DLD1 (cell line): Measurements from ENCODE around the gene PDP2.
"Not testable (repeated sequence)": the region's sequence is repeated elsewhere in the genome, so short reads cannot be mapped to it uniquely, and the experiment has no call there.

ENCODE experiments used
- in situ Hi-C: cut with HindIII; loops from 2 replicates; pipeline ENCODE4 v1.10.0; 2017; ENCODE audit warnings: low sequenced_read_pairs

The PDP2 gene

DNA sequence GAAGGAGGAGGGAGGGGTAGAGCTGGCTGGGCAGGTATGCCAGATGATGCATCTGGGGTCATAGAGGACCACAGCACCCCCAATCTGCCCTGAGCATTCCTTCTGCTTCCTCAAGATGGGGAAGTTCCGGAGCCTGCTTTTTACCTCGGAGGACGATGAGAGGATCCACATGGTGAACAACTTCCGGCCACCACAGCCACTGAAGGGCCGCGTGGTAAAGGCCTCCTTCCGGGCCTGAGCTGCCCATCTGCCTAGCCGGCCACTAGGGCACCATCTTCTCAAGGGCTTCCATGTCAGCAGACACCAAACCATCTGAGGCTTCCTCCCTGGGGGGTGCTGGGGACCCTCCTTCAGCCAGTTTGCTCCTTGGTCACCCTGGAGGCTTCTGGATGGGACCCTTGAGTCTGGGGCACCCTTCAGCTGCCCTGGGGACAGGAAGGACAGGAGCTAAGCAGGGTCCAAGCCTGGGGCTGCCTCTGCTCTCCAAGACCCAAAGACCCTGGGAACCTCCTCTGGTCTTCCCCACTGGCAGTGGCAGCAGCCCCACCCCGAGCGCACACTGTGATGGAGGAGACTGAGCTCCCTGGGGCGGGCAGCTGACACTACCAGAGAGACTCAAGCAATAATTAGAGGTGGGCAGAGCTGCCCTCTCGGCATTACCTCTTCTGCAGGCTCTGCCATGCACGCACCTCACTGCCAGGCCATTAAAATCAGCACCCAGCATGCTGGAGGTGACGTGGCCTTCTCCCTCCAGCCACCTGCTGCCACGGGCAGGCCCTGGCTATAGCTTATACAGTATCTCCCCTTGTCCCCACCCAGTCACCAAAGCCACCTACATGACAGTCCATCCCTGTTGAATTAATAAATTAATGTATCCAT lies 26.8 kb upstream of the PDP2 start:
- in situ Hi-C loops = no loop called here

DNA sequence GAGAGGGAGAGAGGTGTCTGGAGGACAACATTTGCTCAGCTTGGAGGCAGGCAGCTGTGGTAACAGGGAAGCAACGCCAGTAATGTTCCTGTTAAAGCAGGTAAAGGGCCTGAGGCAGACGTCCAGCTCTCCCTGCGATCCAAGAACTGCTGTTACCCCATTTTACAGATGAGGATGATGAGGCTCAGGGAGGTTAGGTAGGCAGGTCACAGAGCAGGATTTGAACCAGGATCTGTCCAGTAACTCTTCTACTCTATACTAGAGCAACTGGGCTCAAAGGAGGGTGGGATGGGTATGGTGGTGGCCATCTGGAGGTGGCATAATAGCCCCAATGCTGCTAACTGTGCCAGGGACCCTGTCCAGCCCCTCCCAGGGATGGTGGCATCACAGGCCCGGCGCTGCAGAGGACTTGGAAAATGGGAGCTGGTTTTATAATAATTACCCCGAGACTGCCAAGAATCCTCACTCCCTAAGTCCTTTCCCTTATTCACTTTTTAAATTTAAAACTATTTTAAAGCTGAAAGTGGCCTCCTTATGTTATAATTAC lies 24.1 kb upstream of the PDP2 start:
- in situ Hi-C loops = no loop called here

DNA sequence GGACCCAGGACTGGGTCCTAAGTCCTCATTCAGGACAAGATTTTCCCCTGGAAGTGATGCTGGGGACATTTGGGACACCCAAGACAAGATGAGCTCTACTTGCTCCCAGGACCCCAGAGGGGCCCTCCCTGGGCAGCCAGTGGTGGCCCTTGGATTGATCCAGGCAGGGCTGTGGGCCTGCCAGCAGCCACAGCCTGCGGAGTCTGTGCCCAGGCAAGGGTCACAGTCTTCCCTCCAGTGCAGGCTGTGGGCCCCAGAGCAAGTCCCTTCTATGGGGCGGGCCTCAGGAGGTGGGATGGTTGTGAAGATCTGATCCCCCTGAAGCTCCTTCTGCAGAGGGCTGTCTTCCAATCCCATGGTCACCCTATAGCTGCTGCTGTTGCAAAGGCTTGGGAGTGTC lies 23.5 kb upstream of the PDP2 start:
- in situ Hi-C loops = no loop called here

DNA sequence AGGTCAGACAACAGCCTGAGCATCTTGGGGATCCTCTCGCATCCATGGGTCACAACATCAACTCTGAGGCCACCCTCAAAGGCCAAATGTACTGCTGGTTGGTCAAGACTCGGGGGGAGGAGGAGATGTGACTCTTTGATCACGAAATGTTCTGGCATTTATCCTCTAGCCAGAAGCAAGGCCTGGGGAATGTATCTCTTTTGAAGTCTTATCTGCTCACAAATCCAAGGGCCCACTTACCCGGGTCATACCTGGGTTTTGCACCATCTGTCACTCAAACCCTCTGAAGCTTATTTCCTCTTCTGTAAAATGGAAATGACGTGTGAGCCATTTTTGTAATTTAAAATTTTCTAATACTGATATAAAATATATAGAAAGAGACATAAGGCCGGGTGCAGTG lies 22.9 kb upstream of the PDP2 start:
- in situ Hi-C loops = no loop called here

DNA sequence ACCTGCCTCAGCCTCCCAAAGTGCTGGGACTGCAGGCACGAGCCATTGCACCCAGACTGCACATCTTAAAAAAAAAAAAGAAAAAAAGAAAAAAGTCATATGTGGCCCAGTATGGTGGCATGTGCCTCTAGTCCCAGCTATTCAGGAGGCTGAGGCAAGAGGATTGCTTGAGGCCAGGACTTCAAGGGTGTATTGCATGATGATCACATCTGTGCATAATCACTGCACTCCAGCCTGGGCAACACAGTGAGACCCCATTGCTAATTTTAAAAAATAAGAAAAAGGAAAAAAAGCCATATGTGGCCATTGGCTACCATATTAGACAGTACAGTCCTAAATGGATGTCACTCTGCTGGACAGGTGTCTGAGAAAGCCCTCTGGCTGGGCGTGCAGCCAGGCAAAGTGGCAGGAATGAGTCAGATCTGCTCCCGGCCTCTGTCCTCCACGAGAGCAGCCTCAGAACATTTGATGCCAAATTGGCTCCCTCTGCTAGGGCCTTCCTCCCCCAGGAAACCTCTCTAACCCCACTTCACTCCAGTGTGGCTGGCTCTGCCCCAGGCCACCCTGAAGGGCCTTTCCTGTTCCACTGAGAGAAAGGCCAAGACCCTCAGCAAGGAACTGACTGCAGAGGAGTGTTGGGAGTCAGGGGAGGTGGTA lies 21.4 kb upstream of the PDP2 start:
- in situ Hi-C loops = no loop called here

DNA sequence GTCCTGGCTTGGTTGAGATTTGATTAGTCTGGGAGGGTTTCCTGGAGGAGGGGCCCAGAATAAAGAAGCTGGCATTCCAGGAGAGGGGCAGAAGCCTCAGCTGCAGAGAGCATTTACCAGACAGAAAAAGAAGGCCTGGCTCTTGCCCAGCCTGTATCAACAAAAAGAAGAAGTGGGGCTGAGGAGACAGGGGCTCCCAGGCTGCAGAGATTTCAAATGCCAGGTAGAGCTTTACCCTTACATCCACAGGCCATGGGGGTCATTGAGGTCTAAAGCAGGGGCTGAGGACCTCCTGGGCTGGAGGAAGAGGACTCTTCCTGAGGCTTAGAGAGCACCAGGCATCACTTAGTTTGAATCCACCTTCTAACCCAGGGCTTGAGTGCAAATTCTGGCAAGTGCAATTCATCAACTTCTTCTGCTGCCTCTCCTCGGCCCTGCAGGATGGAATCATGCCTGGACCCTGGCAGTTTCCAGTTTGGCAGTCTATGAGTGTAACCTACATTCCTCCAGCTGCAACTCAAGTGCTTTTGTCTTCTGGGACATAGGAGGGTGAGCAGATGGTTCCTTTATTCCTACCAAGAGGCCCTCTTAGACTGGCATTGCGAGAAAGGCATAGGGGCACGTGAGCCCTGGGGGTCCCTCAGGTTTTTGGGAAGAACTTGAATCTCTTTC lies 20.8 kb upstream of the PDP2 start:
- in situ Hi-C loops = no loop called here

DNA sequence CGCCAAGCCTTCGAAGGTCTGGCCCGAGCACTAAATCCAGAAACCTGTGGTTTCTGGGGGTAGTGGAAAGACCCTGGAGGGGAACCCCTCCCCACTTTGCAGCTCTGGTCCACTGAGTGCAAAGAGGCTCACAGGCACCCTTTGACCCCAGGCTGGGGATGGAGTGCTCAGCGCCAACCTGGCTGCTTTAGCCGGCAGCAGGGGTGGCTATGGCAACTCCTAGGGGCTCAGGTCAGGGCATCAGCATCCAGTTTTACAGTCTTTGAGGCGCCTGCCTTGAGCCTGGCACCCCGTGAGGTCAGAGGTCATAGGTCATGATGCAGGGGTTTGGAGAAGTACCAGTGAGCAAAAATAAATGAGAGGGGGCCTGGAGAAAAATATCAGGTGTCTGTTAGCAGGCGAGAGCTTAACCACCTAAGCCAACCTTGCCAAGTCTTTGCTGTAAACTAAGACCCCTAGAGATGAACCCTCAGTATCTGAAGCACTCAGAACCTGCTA lies 18.2 kb upstream of the PDP2 start:
- in situ Hi-C loops = no loop called here

DNA sequence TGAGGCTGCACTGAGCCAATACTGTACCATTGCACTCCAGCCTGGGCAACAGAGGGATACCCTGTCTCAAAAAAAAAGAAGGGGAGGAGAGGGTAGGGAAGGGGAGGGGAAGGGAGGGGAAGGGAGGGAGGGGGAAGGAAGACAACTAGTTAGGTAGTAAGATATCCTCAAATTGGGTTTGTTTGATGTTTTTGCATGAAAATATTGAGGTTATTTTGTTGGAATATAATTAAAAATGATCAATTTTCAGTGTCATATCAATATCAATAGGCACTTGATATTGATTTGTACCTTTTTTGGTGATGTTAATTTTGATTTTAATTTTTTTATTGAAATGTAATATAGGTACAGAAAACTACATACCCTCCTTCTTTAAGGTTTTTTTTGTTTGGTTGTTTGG lies 16.6 kb upstream of the PDP2 start:
- in situ Hi-C loops = no loop called here

DNA sequence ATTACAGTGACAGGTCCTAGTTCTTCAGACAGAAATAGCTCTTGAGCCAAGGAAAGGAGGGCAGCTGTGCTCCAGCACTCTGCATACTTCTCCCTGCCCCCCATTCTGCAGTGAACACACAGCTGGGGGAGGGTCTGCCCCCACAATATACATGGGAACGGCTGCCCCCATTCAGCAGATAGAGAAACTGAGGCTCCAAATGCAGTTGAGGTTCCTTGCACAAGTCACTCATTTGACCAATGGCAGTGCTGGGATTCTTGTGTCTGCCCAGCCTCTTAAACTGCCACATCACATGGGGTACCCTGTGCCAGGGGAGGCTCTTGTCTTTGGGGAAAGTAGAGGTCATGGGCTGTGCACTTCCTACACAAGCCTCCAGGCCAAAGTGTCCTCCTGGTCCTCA lies 10.9 kb upstream of the PDP2 start:
- in situ Hi-C loops = no loop called here

DNA sequence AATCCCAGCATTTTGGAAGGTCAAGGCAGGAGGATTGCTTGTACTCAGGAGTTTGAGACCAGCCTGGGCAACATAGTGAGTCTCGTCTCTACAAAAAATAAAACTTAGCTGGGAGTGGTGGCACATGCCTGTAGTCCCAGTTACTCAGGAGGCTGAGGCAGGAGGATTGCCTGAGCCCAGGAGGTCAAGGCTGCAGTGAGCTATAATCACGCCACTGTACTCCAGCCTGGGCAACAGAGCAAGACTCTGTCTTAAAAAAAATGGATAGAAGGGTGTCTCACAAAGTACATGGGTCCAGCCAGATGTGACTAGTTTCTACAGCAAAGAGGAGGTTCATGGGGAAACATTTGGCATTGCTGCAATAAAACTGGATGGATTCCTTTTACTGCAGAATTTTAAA lies 9.0 kb upstream of the PDP2 start:
- in situ Hi-C loops = not testable (repeated sequence)

DNA sequence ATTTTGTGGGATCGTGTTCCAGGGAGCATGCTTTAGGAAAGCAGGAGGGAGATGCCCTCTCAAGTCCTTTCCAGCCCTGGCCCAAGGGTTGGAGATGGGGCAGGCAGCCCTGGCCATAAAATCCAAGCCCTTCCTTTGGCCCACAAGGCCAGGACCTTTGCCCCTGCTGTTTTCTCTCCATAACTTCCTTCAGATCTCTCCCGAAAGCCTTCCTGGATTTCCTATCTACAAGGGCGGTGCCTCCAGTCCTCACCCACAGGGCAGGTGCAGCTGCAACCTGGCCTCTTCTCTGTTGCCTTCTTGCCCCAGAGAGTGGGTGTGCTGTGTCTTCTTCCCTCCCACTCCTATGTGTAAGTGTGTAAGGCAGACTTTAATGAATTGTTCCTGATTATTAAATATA lies 8.5 kb upstream of the PDP2 start:
- in situ Hi-C loops = no loop called here

DNA sequence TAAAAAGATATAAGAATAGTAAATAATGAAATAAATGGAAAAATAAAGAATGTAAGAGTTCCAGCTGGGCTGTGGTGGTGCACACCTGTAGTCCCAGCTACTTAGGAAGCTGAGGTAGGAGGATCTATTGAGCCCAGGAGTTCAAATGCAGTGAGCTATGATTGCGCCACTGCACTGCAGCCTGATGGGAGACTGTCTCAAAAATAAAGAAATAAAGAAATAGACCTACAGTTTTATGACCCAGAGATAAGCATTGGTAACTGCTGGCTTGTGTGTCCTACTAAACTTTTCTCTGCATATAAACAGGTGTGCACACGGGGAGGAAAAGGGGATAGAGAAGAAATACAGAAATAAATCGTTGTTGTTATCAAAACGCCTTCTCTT lies 7.8 kb upstream of the PDP2 start:
- in situ Hi-C loops = no loop called here

DNA sequence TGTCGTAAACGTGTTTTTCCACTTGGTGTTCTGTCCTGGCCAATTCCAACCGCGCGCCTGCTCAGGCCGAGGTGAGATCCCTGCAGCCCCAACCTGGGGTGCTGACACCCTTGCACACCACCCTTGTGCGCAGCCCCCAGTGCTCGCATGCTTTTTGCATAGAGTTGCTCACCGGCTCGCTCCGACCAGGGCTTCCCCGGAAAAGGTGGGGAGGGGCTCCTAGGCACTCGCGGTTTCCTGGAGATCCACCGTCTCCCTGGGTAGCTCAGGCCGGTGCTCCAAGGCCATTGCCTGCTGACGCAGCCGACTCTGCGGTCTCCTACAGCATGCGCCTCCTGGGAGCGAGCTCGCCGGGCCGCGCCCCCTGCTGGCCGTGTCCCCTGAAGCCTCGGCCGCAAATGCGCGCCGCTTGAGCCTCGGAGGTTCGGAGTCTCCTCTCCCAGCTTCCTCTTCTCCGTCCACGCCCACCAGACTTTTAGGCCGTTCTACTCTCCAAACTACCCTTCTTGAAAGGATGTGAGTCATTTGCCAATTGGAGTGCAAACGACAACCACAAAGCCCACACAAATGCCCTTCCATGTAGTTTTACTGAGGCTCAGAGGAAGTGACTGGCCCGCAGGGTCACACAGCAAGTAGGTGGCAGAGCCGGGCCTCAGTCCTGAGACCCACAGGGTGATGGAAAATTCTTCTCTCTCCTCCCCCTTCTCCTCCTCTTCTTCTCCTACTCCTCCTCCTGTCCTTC lies 7.2 kb upstream of the PDP2 start:
- in situ Hi-C loops = no loop called here

DNA sequence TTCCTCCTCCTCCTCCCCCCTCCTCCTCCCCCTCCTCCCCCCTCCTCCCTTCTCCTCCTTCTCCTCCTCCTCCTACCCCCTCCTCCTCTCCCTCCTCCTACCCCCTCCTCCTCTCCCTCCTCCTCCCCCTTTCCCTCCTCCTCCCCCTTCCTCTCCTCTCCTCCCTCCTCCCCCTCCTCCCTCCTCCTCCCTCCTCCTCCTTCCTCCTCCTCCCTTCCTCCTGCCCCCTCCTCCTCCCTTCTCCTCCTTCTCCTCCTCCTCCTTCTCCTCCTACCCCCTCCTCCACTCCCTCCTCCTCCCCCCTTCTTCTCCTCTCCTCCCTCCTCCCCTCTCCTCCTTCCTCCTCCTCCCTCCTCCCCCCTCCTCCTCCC lies 6.6 kb upstream of the PDP2 start:
- in situ Hi-C loops = no loop called here

DNA sequence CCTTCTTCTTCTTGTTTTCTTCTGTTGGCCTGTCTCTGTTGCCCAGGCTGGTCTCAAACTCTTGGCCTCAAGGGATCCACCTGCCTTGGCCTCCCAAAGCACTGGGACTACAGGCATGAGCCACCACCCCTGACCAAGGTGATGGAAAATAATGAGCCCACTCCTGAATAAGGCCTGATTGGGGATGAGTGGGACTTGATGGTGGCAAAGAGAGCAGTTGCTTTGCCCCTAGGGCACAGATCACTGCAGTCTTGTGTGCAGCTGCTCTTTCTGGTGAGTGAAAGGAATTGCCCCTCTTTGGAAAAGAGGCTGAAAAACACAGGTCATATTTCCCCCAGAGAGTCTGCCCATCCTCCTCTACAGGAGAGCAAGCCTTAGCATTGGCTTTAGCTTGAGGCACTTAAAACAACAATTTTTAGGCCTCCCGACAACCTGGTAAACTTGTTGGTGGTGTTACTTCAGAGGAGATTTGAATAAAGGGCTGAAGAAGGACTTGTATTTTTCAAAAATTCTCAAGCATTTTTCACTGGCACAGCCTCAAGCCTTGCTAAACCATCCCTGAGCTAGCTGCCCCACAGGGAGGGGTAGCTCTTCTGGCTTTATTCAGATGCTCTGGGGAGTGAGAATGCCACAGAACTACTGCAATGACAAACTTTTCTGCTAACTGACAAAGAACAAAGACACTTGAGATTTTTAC lies 6.1 kb upstream of the PDP2 start:
- in situ Hi-C loops = no loop called here

DNA sequence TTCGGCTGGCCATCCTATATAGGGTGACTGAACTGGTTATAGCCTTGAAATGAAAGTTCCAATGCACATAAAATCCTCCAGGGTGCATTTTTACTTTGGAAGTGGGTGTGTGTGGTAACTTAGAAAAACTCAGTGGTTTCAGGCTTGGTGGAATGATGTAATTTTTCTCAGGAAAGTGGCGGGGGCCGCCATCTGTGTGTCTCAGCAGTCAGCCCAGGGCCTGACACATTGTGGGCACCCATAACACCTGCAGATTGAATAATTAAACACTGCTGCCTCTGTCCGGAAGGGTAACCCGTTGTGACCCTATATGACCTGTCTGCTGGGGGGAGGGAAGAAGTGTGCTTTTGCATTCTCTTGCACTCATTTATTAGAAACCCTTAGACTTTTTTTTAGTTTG lies 2.2 kb upstream of the PDP2 start:
- in situ Hi-C loops = no loop called here

DNA sequence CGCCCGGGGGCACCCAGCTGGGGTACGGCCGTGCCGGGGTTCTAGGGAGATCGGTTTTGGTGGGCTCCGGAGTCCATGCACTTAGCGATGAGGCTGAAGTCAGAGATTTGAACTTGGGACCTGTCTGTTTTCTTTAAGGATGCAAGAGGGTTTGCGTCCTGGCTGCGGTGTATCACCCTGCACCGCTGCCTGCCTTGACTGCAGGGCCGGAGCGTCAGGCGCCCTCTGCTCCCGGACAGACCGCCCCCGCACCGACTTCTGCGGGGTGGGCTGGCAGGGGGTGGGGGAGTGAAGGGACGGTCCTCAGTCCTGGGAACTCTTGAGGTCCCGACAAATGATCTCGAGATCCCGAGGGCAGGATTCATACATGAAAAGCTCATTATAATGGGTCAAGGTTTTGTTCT lies 701 bp downstream of the PDP2 start:
- in situ Hi-C loops = no loop called here

DNA sequence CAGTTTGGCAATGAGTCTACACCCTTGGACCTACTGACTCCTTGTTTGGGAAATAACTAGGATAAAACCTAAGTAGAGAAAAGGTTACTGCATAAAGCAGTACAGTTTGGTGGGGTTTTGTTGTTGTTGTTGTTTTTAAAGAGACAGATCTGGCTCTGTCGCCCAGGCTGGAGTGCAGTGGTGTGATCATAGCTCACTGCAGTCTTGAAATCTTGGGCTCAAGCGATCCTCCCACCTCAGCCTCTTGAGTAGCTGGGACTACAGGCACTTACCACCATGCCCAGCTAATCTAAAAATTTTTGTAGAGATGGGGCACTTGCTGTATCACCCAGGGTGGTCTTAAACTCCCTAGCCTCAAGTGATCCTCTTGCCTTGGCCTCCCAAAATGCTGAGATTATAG lies 1.2 kb downstream of the PDP2 start:
- in situ Hi-C loops = no loop called here

DNA sequence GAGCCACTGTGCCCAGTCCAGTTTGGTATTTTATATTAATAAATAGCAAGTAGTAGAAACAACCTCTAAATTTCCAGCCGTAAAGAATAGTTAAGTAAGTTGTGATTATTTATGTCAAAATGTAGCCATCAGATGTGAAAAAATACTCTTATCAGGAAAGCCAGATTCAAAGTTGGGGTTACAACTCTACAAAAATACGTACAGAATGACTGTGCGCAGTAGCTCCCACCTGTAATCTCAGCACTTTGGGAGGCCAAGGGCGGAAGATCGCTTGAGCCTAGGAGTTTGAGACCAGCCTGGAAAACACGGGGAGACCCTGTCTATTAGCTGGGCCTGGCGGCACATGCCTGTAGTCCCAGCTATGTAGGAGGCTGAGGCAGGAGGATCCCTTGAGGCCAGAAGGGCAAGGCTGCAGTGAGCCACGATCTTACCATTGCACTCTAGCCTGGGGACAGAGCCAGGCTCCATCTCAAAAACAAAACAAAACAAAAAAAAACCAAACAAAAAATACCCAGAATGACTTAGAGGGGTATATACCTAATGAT lies 1.7 kb downstream of the PDP2 start:
- in situ Hi-C loops = no loop called here

DNA sequence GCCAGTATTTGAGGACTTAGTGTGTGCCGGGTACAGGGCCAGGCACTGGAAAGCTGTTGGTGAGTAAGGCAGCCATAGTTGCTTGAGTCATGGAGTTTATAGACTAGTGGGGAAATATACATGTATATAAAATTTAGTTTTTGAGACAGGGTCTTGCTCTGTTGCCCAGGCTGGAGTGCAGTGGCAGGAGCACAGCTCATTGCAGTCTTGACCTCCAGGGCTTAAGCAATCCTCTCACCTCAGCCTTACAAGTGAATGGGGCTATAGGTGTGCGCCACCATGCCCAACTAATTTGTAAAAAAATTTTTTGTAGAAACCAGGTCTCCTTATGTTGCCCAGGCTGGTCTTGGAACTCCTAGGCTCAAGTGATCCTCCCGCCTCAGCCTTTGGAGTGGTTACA lies 2.4 kb downstream of the PDP2 start:
- in situ Hi-C loops = no loop called here
